Measurements from ENCODE around the gene BRD1.

The BRD1 gene

GRCh38 chr22:49734882-49735281 lies 92.8 kb downstream of the BRD1 start:
- Histone ChIP-seq H3K9me3 (replicated peaks; ENCODE audit: low read length) (no peaks in the 10 kb centered on the region), H3K4me2 (ENCODE audit: low read length) (no peak overlapping the region), H3K27me3 (ENCODE audit: control insufficient read depth, insufficient read depth, low read length) (no peaks in the 10 kb centered on the region), H3K4me3 (ENCODE audit: low read length) (no peak overlapping the region), H3K36me3 (ENCODE audit: insufficient read depth, low read length) (no peaks in the 10 kb centered on the region), H3K4me1 (ENCODE audit: control insufficient read depth, insufficient read depth, low read length) (no peaks in the 10 kb centered on the region), H3K9ac (ENCODE audit: low read depth, low read length) (no peak overlapping the region)

- no peak overlapping the region for H3K4me2 ChIP-seq (ENCODE audit: low read length)
- H3K9ac ChIP-seq (ENCODE audit: low read depth, low read length) = no peak overlapping the region
- H3K4me1 ChIP-seq (ENCODE audit: control insufficient read depth, insufficient read depth, low read length) = no peaks in the 10 kb centered on the region
- H3K36me3 ChIP-seq (ENCODE audit: insufficient read depth, low read length) = no peaks in the 10 kb centered on the region
- no peaks in the 10 kb centered on the region for H3K9me3 ChIP-seq (replicated peaks; ENCODE audit: low read length)
- H3K27me3 ChIP-seq (ENCODE audit: control insufficient read depth, insufficient read depth, low read length) = no peaks in the 10 kb centered on the region
- H3K4me3 ChIP-seq (ENCODE audit: low read length) = no peak overlapping the region
Observed at GRCh38 chr22:49734390-49734789, 93.3 kb downstream of the BRD1 start.

GRCh38 chr22:49733631-49734030 lies 94.0 kb downstream of the BRD1 start:
- Histone ChIP-seq H3K27me3 (ENCODE audit: control insufficient read depth, insufficient read depth, low read length) (no peaks in the 10 kb centered on the region), H3K36me3 (ENCODE audit: insufficient read depth, low read length) (no peaks in the 10 kb centered on the region), H3K9ac (ENCODE audit: low read depth, low read length) (no peak overlapping the region)

GRCh38 chr22:49730656-49731055 lies 97.0 kb downstream of the BRD1 start:
- Histone ChIP-seq H3K27me3 (ENCODE audit: control insufficient read depth, insufficient read depth, low read length) (peaks cover 22% of the 10 kb centered on the region), H3K4me1 (ENCODE audit: control insufficient read depth, insufficient read depth, low read length) (no peaks in the 10 kb centered on the region), H3K9ac (ENCODE audit: low read depth, low read length) (no peak overlapping the region), H3K4me2 (ENCODE audit: low read length) (no peak overlapping the region), H3K36me3 (ENCODE audit: insufficient read depth, low read length) (no peaks in the 10 kb centered on the region), H3K9me3 (replicated peaks; ENCODE audit: low read length) (no peaks in the 10 kb centered on the region), H3K4me3 (ENCODE audit: low read length) (no peak overlapping the region)

More at GRCh38 chr22:49733631-49734030, 94.0 kb downstream of the BRD1 start:
- Histone ChIP-seq H3K4me3 (ENCODE audit: low read length) (no peak overlapping the region), H3K9me3 (replicated peaks; ENCODE audit: low read length) (no peaks in the 10 kb centered on the region), H3K4me2 (ENCODE audit: low read length) (no peak overlapping the region), H3K4me1 (ENCODE audit: control insufficient read depth, insufficient read depth, low read length) (no peaks in the 10 kb centered on the region)

- Histone ChIP-seq H3K36me3 (ENCODE audit: insufficient read depth, low read length) (no peaks in the 10 kb centered on the region), H3K9me3 (replicated peaks; ENCODE audit: low read length) (no peaks in the 10 kb centered on the region), H3K27me3 (ENCODE audit: control insufficient read depth, insufficient read depth, low read length) (peaks cover 34% of the 10 kb centered on the region), H3K4me1 (ENCODE audit: control insufficient read depth, insufficient read depth, low read length) (no peaks in the 10 kb centered on the region), H3K4me2 (ENCODE audit: low read length) (no peak overlapping the region), H3K9ac (ENCODE audit: low read depth, low read length) (no peak overlapping the region), H3K4me3 (ENCODE audit: low read length) (no peak overlapping the region)
Observed at GRCh38 chr22:49728570-49729271, 99.0 kb downstream of the BRD1 start.

DNA sequence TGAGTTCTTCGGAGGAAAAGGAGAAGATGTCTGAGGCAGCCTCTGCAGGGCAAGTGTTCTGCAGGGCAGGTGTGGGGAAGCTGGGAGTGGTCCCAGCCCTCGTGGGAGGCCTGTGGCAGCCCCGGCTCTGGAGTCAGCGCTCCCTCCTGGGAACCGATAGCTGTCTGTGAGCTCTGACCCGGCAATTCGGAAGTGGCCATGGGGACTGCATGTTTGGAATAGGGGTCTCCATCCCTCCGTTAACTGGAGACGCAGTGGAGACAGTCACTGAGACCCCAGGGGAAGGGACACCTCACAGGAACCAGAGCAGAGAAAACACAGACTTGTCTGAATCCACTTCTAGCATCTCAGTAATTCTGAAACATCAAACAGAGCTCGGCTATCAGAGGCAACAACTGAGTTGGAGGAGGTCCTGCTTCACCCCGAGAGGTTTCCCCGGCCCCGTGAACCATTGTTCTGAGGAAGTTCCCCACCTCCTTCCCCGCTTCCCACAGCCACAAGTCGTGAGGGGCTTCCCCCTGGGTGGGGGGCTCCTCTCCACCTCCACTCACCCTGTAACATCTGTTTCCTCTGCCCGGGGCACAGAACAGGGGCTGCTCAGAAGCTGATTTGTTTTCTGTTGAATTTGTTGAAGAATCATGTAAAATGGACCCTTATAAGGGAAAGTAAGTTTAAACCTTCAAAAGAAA lies 99.6 kb downstream of the BRD1 start:
- H3K9ac ChIP-seq (ENCODE audit: low read depth, low read length) = no peak overlapping the region
- H3K27me3 ChIP-seq (ENCODE audit: control insufficient read depth, insufficient read depth, low read length) = peaks cover 37% of the 10 kb centered on the region
- no peak overlapping the region for H3K4me2 ChIP-seq (ENCODE audit: low read length)
- no peak overlapping the region for H3K4me3 ChIP-seq (ENCODE audit: low read length)
- no peaks in the 10 kb centered on the region for H3K4me1 ChIP-seq (ENCODE audit: control insufficient read depth, insufficient read depth, low read length)
- H3K36me3 ChIP-seq (ENCODE audit: insufficient read depth, low read length) = no peaks in the 10 kb centered on the region
- no peaks in the 10 kb centered on the region for H3K9me3 ChIP-seq (replicated peaks; ENCODE audit: low read length)

GRCh38 chr22:49727191-49727880 lies 100.3 kb downstream of the BRD1 start:
- H3K9ac ChIP-seq (ENCODE audit: low read depth, low read length) = no peak overlapping the region
- no peak overlapping the region for H3K4me3 ChIP-seq (ENCODE audit: low read length)
- peaks cover 37% of the 10 kb centered on the region for H3K27me3 ChIP-seq (ENCODE audit: control insufficient read depth, insufficient read depth, low read length)
- no peak overlapping the region for H3K4me2 ChIP-seq (ENCODE audit: low read length)
- no peaks in the 10 kb centered on the region for H3K9me3 ChIP-seq (replicated peaks; ENCODE audit: low read length)
- H3K36me3 ChIP-seq (ENCODE audit: insufficient read depth, low read length) = no peaks in the 10 kb centered on the region
- H3K4me1 ChIP-seq (ENCODE audit: control insufficient read depth, insufficient read depth, low read length) = no peaks in the 10 kb centered on the region

DNA sequence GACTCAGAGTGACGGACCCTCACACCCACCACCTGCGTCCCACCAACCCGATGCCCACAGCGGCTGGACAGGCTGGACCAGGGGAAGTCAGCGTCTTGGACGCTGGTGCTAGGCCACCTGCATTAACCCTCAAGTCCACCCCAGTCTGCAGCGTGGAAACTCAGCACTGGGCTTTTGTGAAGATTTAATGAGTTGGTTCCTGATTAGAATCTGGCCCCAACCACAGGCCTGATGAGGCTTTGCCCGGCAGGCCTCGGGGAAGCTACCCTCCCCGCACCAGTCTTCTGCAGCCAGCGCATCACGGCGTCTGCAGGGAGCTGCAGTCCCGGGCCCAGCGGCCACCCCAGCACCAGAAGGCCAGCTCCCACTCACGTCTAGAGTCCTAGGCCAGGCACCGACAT lies 101.0 kb downstream of the BRD1 start:
- Histone ChIP-seq H3K4me2 (ENCODE audit: low read length) (no peak overlapping the region), H3K9me3 (replicated peaks; ENCODE audit: low read length) (no peaks in the 10 kb centered on the region), H3K4me1 (ENCODE audit: control insufficient read depth, insufficient read depth, low read length) (no peaks in the 10 kb centered on the region), H3K4me3 (ENCODE audit: low read length) (no peak overlapping the region), H3K9ac (ENCODE audit: low read depth, low read length) (no peak overlapping the region), H3K36me3 (ENCODE audit: insufficient read depth, low read length) (no peaks in the 10 kb centered on the region), H3K27me3 (ENCODE audit: control insufficient read depth, insufficient read depth, low read length) (peaks cover 37% of the 10 kb centered on the region)

DNA sequence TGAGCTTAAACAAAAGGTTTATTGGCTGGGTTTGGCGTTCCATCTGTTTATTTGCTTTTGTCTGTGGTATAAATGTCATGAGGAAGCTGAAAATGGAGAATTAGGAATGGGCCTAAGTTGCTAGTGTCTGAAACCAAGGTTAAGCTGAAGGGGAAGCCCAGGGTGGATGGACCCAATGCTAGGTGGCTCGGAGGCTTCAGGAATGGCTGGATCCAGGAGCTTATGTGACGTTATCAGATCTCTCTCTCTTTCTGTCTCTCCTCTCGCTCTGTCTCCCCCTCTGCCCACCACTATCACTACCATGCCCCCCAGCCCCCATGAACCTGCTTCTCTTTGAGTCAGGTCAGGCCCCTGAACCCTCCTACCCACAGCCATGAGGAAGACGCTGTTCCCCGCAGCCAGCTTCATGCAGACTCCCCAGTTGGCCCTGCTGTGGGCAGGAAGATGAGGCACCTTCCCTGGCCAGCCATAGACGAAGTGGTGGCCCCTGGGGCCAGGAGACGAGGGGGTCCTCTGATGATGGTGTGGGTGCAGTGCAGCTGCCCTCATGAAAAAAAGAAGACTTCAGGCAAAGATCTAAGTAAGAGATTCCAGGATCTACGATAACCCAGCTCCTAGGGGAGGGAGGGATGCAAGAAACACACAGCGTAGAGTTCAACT lies 101.5 kb downstream of the BRD1 start:
- no peak overlapping the region for H3K4me3 ChIP-seq (ENCODE audit: low read length)
- no peak overlapping the region for H3K9ac ChIP-seq (ENCODE audit: low read depth, low read length)
- H3K9me3 ChIP-seq (replicated peaks; ENCODE audit: low read length) = no peaks in the 10 kb centered on the region
- no peak overlapping the region for H3K4me2 ChIP-seq (ENCODE audit: low read length)
- H3K36me3 ChIP-seq (ENCODE audit: insufficient read depth, low read length) = no peaks in the 10 kb centered on the region
- peaks cover 37% of the 10 kb centered on the region for H3K27me3 ChIP-seq (ENCODE audit: control insufficient read depth, insufficient read depth, low read length)
- no peaks in the 10 kb centered on the region for H3K4me1 ChIP-seq (ENCODE audit: control insufficient read depth, insufficient read depth, low read length)

DNA sequence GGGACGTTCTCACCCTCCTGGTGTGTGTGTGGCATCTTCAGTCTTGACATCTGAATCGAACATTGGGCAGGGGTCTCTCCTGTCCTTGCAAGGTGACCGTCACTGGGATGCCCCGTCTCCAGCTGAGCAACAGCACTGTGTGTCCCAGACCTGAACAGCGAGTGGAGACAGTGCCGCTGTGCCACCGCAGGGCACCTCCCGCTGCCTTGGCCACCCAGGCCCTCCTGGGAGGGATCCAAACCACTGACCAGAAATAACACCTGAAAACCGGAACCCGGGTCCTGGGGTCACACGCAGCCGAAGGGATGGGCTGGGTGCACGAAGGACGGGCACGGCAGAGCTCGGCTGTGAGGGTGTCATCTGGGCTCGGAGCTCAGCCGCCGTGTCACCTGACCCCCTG lies 102.2 kb downstream of the BRD1 start:
- peaks cover 37% of the 10 kb centered on the region for H3K27me3 ChIP-seq (ENCODE audit: control insufficient read depth, insufficient read depth, low read length)
- no peak overlapping the region for H3K9ac ChIP-seq (ENCODE audit: low read depth, low read length)

DNA sequence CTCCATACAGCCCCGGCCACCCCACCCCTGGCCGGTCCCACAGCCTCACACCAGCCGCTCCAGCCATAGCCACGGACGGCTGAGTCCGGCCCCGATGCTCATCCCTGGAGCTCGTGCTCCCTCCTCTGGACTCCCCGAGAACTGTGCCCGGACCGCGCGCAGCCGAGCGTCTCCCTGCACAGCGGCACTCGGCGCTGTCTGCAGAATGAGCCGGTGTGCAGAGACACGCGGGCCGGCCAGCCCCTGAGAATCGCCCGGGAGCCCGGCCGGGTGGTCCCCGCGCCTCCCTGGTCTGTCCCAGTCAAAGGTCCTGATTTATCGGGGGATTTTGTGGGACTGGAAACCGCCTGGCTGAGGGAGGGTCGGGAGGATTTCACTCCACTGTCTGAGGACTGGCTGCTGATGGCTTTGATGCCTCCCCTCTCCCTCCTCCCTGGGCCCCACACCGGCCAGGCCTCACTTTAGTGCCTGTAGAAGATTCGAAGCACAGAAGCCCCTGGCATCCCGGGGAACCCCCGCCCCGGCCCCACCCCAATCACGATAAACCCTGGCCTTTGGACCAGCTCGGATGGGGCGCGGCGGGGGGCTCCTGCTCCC lies 102.7 kb downstream of the BRD1 start:
- Histone ChIP-seq H3K9me3 (replicated peaks; ENCODE audit: low read length) (no peaks in the 10 kb centered on the region), H3K9ac (ENCODE audit: low read depth, low read length) (no peak overlapping the region), H3K36me3 (ENCODE audit: insufficient read depth, low read length) (no peaks in the 10 kb centered on the region), H3K4me2 (ENCODE audit: low read length) (no peak overlapping the region), H3K4me3 (ENCODE audit: low read length) (no peak overlapping the region), H3K27me3 (ENCODE audit: control insufficient read depth, insufficient read depth, low read length) (peaks cover 37% of the 10 kb centered on the region), H3K4me1 (ENCODE audit: control insufficient read depth, insufficient read depth, low read length) (no peaks in the 10 kb centered on the region)

More for the DNA sequence above, 102.2 kb downstream of the BRD1 start:
- Histone ChIP-seq H3K4me1 (ENCODE audit: control insufficient read depth, insufficient read depth, low read length) (no peaks in the 10 kb centered on the region), H3K36me3 (ENCODE audit: insufficient read depth, low read length) (no peaks in the 10 kb centered on the region), H3K4me2 (ENCODE audit: low read length) (no peak overlapping the region), H3K4me3 (ENCODE audit: low read length) (no peak overlapping the region), H3K9me3 (replicated peaks; ENCODE audit: low read length) (no peaks in the 10 kb centered on the region)
